ENCODE results near the gene GJE1.

The GJE1 gene

GRCh38 chr6:142165227-142165626, 32.5 kb downstream of the GJE1 start:
- no peak for TF ChIP-seq CTCF (IDR thresholded peaks at IDR 0.05; ENCODE audit: control insufficient read depth, insufficient read depth, low read depth, low read length, missing control alignments)
- no peak for DNase-seq (ENCODE audit: low read depth)
- no peak overlapping the region for H3K4me3 ChIP-seq (ENCODE audit: control insufficient read depth, low read depth, low read length)

GRCh38 chr6:142167071-142167470, 34.3 kb downstream of the GJE1 start:
- H3K4me3 ChIP-seq (ENCODE audit: control insufficient read depth, low read depth, low read length) = no peak overlapping the region
- no peak for TF ChIP-seq CTCF (IDR thresholded peaks at IDR 0.05; ENCODE audit: control insufficient read depth, insufficient read depth, low read depth, low read length, missing control alignments)
- no peak for DNase-seq (ENCODE audit: low read depth)

- H3K4me3 ChIP-seq (ENCODE audit: control insufficient read depth, low read depth, low read length) = no peak overlapping the region
- no peak for TF ChIP-seq CTCF (IDR thresholded peaks at IDR 0.05; ENCODE audit: control insufficient read depth, insufficient read depth, low read depth, low read length, missing control alignments)
- no peak for DNase-seq (ENCODE audit: low read depth)
These were observed 34.8 kb downstream of the GJE1 start for GRCh38 chr6:142167486-142167885.

GRCh38 chr6:142171351-142171750, 38.6 kb downstream of the GJE1 start:
- no peak overlapping the region for H3K4me3 ChIP-seq (ENCODE audit: control insufficient read depth, low read depth, low read length)
- TF ChIP-seq CTCF (IDR thresholded peaks at IDR 0.05; ENCODE audit: control insufficient read depth, insufficient read depth, low read depth, low read length, missing control alignments) = no peak
- DNase-seq (ENCODE audit: low read depth) = no peak

DNA sequence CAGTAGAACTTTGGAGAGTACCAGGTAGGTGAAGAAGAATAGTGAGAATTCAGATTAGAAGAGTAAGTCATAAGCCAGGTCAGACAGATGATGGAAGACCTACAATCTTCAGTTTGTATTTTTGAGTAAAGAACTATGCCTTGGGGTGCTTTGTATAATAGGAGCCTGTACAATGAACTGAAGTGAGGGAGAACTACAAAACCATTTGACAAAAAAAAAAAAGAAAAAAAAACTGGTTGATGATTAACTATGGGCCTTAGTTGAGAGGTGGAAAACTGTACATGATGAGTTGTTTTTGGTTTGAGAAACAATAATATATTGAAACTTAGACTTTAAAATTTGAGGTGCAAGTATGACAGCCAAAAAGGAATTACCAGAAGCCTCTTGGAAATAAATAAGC, 40.0 kb downstream of the GJE1 start:
- no peak for DNase-seq (ENCODE audit: low read depth)
- no peak for TF ChIP-seq CTCF (IDR thresholded peaks at IDR 0.05; ENCODE audit: control insufficient read depth, insufficient read depth, low read depth, low read length, missing control alignments)

DNA sequence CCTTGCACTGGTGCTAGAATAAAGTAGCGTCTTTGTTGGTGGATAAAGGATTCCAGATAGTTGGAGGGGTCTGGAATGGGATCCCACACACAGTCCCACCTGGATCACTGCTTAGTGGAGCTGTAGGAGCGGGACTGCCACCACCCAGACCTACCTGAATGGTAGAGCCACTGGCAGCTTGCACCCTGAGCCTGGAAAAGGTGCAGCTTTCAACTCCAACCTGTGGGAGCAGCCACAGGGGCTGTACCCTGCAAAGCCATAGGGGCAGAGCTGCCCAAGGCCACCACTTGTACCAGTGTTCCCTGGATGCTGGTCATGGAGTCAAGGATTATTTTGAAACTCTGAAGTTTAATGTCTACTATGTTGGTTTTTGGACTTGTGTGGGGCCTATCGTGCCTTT, 41.3 kb downstream of the GJE1 start:
- H3K4me3 ChIP-seq (ENCODE audit: control insufficient read depth, low read depth, low read length) = no peak overlapping the region
- DNase-seq (ENCODE audit: low read depth) = no peak
- TF ChIP-seq CTCF (IDR thresholded peaks at IDR 0.05; ENCODE audit: control insufficient read depth, insufficient read depth, low read depth, low read length, missing control alignments) = no peak

More for the DNA sequence above, 40.0 kb downstream of the GJE1 start:
- no peak overlapping the region for H3K4me3 ChIP-seq (ENCODE audit: control insufficient read depth, low read depth, low read length)

DNA sequence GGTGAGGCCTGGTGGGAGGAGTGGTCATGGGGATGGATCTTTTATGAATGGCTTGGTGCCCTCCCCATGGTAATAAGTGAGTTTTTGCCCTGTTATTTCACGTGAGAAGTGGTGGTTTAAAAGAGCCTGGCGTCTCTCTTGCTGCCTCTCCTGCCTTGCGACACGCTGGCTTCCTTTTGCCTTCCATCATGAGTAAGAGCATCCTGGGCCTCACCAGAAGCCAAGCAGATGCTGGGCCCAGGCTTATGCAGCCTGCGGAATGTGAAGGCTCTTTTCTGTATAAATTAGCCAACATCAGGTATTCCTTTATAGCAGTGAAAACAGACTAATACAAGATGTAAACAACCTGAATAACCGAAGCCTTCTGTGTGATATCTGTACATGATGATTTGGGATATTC, 42.0 kb downstream of the GJE1 start:
- no peak for DNase-seq (ENCODE audit: low read depth)
- TF ChIP-seq CTCF (IDR thresholded peaks at IDR 0.05; ENCODE audit: control insufficient read depth, insufficient read depth, low read depth, low read length, missing control alignments) = no peak
- no peak overlapping the region for H3K4me3 ChIP-seq (ENCODE audit: control insufficient read depth, low read depth, low read length)

Data from AG09309 (cell line).